Activated B cell treated with CpG ODN at 0.5 μM for 24 hours (primary cell): ENCODE measurements around the gene LRRTM2. TPM values are rescaled to one million over a fixed set of nuclear protein-coding genes. Genes with fewer than 3 reads are reported as not detected.

Experiments used
- ATAC-seq: fragments of 200-7000 bp; cut with Tn5 transposase; one replicate; pipeline ENCODE4 v1.10.0; 2021; ENCODE audit warnings: low read depth, mild to moderate bottlenecking, moderate library complexity
- CTCF ChIA-PET: fragments of 350-600 bp; sonication (Branson Sonifier 250); formaldehyde crosslinking; loops from one replicate; lab custom pipeline; 2021; ENCODE audit warnings: antibody characterized with exemption; lab: Charles Lee
- POLR2A ChIA-PET: fragments of 350-600 bp; sonication (Branson Sonifier 250); formaldehyde crosslinking; loops from one replicate; lab custom pipeline; 2021; ENCODE audit warnings: antibody characterized with exemption; lab: Charles Lee
- DNase-seq: peaks from one replicate; pipeline ENCODE4 v3.0.0; 2022
- H3K27ac Mint-ChIP-seq: one replicate; pipeline ENCODE4 v1.8.0; 2020; ENCODE audit warnings: mixed read lengths
- H3K27me3 Mint-ChIP-seq: one replicate; pipeline ENCODE4 v1.8.0; 2021; ENCODE audit warnings: mixed read lengths
- H3K36me3 Mint-ChIP-seq: one replicate; pipeline ENCODE4 v1.8.0; 2021; ENCODE audit warnings: low read depth, mixed read lengths
- H3K4me1 Mint-ChIP-seq: one replicate; pipeline ENCODE4 v1.8.0; 2021; ENCODE audit warnings: mixed read lengths
- H3K4me3 Mint-ChIP-seq: one replicate; pipeline ENCODE4 v1.8.0; 2020; ENCODE audit warnings: mild to moderate bottlenecking, mixed read lengths
- H3K9me3 Mint-ChIP-seq: one replicate; pipeline ENCODE4 v1.8.0; 2020; ENCODE audit warnings: mixed read lengths
- CTCF ChIP-seq: fragments of 200-600 bp; IDR thresholded peaks from one replicate; pipeline ENCODE4 v1.8.0; 2022; ENCODE audit warnings: antibody characterized with exemption, mild to moderate bottlenecking
- intact Hi-C: fragments of 100-400 bp; cut with micrococcal nuclease; formaldehyde crosslinking; loops from one replicate; pipeline ENCODE4 v1.15.1; 2024
- total RNA-seq: library from RNA; stranded (reverse); gene quantifications from 2 replicates; pipeline ENCODE4 v1.2.3, GENCODE V29; 2022

LRRTM2 gene
- total RNA-seq, 1 donor from 2014 or later = 0.29 TPM

GRCh38 chr5:138914338-138914737 lies 39.2 kb upstream of the LRRTM2 start:
- intact Hi-C loops = no loop called here
- no peak for TF ChIP-seq CTCF

GRCh38 chr5:138913773-138914172 lies 38.6 kb upstream of the LRRTM2 start:
- intact Hi-C loops = no loop called here
- H3K27me3 Mint-ChIP-seq = no peaks in the 10 kb centered on the region
- TF ChIP-seq CTCF = no peak
- no peak overlapping the region for H3K27ac Mint-ChIP-seq
- CTCF ChIA-PET = no interaction called here
- peaks cover 12% of the 10 kb centered on the region for H3K36me3 Mint-ChIP-seq
- no peak for ATAC-seq
- POLR2A ChIA-PET = no interaction called here
- no peak for DNase-seq
- no peaks in the 10 kb centered on the region for H3K9me3 Mint-ChIP-seq
- H3K4me3 Mint-ChIP-seq = no peak overlapping the region
- H3K4me1 Mint-ChIP-seq = no peaks in the 10 kb centered on the region

More at GRCh38 chr5:138914338-138914737, 39.2 kb upstream of the LRRTM2 start:
- DNase-seq (no peak), ATAC-seq (no peak)
- H3K27me3 Mint-ChIP-seq = no peaks in the 10 kb centered on the region
- H3K36me3 Mint-ChIP-seq = peaks cover 17% of the 10 kb centered on the region
- H3K4me1 Mint-ChIP-seq = no peaks in the 10 kb centered on the region
- ChIA-PET CTCF (no interaction called here), POLR2A (no interaction called here)
- no peak overlapping the region for H3K4me3 Mint-ChIP-seq
- H3K9me3 Mint-ChIP-seq = no peaks in the 10 kb centered on the region
- no peak overlapping the region for H3K27ac Mint-ChIP-seq

GRCh38 chr5:138912093-138912492 lies 37.0 kb upstream of the LRRTM2 start:
- no peak overlapping the region for H3K27ac Mint-ChIP-seq
- ChIA-PET CTCF (no interaction called here), POLR2A (no interaction called here)
- no peak overlapping the region for H3K4me3 Mint-ChIP-seq
- DNase-seq = no peak
- H3K36me3 Mint-ChIP-seq = peaks cover 6% of the 10 kb centered on the region
- no peak for TF ChIP-seq CTCF
- H3K9me3 Mint-ChIP-seq = no peaks in the 10 kb centered on the region
- intact Hi-C loops = no loop called here
- no peak for ATAC-seq
- H3K27me3 Mint-ChIP-seq = no peaks in the 10 kb centered on the region
- H3K4me1 Mint-ChIP-seq = no peaks in the 10 kb centered on the region

- ATAC-seq (no peak), DNase-seq (no peak)
- H3K36me3 Mint-ChIP-seq = peaks cover 12% of the 10 kb centered on the region
- H3K4me3 Mint-ChIP-seq = no peak overlapping the region
- H3K27me3 Mint-ChIP-seq = no peaks in the 10 kb centered on the region
- ChIA-PET CTCF (no interaction called here), POLR2A (no interaction called here)
- TF ChIP-seq CTCF = no peak
- no peak overlapping the region for H3K27ac Mint-ChIP-seq
- no peaks in the 10 kb centered on the region for H3K4me1 Mint-ChIP-seq
- H3K9me3 Mint-ChIP-seq = no peaks in the 10 kb centered on the region
- intact Hi-C loops = no loop called here
These were observed 36.3 kb upstream of the LRRTM2 start for GRCh38 chr5:138911441-138911840.

- Mint-ChIP-seq H3K4me1 (no peaks in the 10 kb centered on the region), H3K27ac (no peak overlapping the region)
- no peak for TF ChIP-seq CTCF
These were observed 35.5 kb upstream of the LRRTM2 start for GRCh38 chr5:138910546-138911185.

More at GRCh38 chr5:138910546-138911185, 35.5 kb upstream of the LRRTM2 start:
- ATAC-seq (no peak), DNase-seq (no peak)
- CTCF ChIA-PET = no interaction called here
- intact Hi-C loops = no loop called here
- POLR2A ChIA-PET = no interaction called here
- Mint-ChIP-seq H3K27me3 (no peaks in the 10 kb centered on the region), H3K9me3 (no peaks in the 10 kb centered on the region), H3K4me3 (no peak overlapping the region), H3K36me3 (peaks cover 18% of the 10 kb centered on the region)
